LNCAP (cell line): Measurements from ENCODE around the gene GNL3.

Experiments used
- CTCF ChIP-seq: fragments of 450-650 bp; IDR thresholded peaks from 2 replicates; pipeline ENCODE4 v1.5.1; 2017; ENCODE audit warnings: mild to moderate bottlenecking

The GNL3 gene, protein sequence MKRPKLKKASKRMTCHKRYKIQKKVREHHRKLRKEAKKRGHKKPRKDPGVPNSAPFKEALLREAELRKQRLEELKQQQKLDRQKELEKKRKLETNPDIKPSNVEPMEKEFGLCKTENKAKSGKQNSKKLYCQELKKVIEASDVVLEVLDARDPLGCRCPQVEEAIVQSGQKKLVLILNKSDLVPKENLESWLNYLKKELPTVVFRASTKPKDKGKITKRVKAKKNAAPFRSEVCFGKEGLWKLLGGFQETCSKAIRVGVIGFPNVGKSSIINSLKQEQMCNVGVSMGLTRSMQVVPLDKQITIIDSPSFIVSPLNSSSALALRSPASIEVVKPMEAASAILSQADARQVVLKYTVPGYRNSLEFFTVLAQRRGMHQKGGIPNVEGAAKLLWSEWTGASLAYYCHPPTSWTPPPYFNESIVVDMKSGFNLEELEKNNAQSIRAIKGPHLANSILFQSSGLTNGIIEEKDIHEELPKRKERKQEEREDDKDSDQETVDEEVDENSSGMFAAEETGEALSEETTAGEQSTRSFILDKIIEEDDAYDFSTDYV

GRCh38 chr3:52685709-52686691 is at the start of gene GNL3, which contains the start of gene PBRM1:
TSS of gene GNL3 (plus strand) at chr3:52686032. CDS start at chr3:52686093, 61 bp downstream.
TSS of gene PBRM1 (minus strand) at chr3:52685913.
- no peak for TF ChIP-seq CTCF

DNA sequence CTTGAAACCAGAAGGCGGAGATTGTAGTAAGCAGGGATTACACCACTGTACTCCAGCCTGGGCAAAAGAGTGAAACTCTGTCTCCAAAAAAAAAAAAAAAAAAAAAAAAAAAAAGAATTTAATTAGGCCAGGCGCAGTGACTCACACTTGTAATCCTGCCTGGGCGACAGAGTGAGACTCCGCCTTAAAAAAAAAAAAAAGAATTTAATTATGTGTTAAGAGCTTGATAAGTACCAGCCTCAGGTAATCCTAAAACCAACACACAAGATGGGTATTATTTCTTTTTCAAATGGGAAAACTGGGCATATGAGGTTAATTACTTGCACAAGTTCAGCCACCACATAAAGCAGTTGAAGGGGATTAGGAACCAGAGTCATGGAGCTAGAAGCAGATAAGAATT is 49.2 kb upstream of the GNL3 start:
- no peak for TF ChIP-seq CTCF

- no peak for TF ChIP-seq CTCF
Observed at GRCh38 chr3:52645549-52645948, 40.3 kb upstream of the GNL3 start.

- no peak for TF ChIP-seq CTCF
Observed at GRCh38 chr3:52649461-52650210, 36.2 kb upstream of the GNL3 start.

DNA sequence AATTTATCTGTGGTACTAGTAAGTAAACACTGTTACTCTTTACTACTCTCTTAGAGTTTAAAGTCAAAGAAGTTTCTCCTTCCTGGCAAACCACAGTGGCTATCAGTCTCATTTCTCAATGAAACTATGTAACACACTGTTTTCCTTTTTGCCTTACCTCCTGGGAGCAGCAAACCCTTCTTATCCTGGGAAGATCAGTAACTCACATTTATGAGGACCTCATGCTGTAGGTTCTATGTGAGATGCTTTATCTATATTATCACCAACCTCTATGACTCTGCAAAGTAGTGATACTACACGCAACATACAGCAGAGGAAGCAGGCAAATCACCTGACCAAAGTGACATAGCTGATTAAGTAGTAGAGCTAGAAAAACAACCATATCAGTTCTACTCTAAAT is 35.4 kb upstream of the GNL3 start:
- no peak for TF ChIP-seq CTCF

DNA sequence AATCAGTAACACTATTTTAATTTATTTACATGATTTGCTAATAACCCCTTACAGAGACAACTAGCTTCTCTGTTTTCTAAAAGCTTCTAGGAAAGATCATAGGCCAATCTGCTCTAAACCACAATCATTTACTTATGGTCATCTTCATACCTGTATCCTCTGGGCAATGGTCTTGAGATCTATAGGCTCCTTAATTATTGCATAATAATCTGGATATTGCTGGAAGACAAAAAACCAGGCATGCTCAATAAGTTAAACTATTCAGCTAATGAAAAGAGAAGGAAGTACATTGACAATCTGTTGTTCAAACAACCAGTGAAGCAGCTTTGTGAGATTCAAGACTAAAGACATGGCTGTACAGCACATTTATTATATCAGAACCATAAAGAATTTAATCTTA is 34.2 kb upstream of the GNL3 start:
- no peak for TF ChIP-seq CTCF

- no peak for TF ChIP-seq CTCF
Observed at GRCh38 chr3:52655895-52656294, 29.9 kb upstream of the GNL3 start.
